Measurements from ENCODE around the gene SDHAF1.
"Not testable (repeated sequence)": the region's sequence is repeated elsewhere in the genome, so short reads cannot be mapped to it uniquely, and the experiment has no call there.

SDHAF1 gene

GRCh38 chr19:36025541-36025940, 30.6 kb downstream of the SDHAF1 start:
- no peak for DNase-seq

GRCh38 chr19:36026091-36026876, 31.3 kb downstream of the SDHAF1 start:
- DNase-seq: no peak

GRCh38 chr19:36027696-36028095, 32.7 kb downstream of the SDHAF1 start:
- no peak for DNase-seq

GRCh38 chr19:36028313-36029041, 33.5 kb downstream of the SDHAF1 start:
- DNase-seq: no peak

- no peak for DNase-seq
These were observed 35.5 kb downstream of the SDHAF1 start for GRCh38 chr19:36030264-36031148.

- no peak for DNase-seq
These were observed 36.3 kb downstream of the SDHAF1 start for GRCh38 chr19:36031308-36031707.

- peak in 5 of 6 experiments; percentile 8 to 38 (median 15) for DNase-seq
These were observed 37.5 kb downstream of the SDHAF1 start, which contains the start of gene CLIP3 for GRCh38 chr19:36032251-36033104. CLIP3 (minus strand) TSS chr19:36032873; CDS start chr19:36032357, 516 bp downstream.

- DNase-seq: no peak
These were observed 45.5 kb downstream of the SDHAF1 start for GRCh38 chr19:36040495-36040894.

- DNase-seq: not testable (repeated sequence)
These were observed 46.1 kb downstream of the SDHAF1 start for GRCh38 chr19:36041092-36041491.

- DNase-seq: no peak
These were observed 46.8 kb downstream of the SDHAF1 start for GRCh38 chr19:36041831-36042230.

- no peak for DNase-seq
These were observed 49.0 kb downstream of the SDHAF1 start for GRCh38 chr19:36043952-36044351.
